WTC11 (cell line): ENCODE data around the gene DNAH5. TPM values are rescaled to one million over a fixed set of nuclear protein-coding genes. Genes with fewer than 3 reads are reported as not detected.

ENCODE experiments used
- ATAC-seq: fragments of 200-7000 bp; cut with Tn5 transposase; 2 replicates; pipeline ENCODE4 v1.10.0; 2021; ENCODE audit warnings: mild to moderate bottlenecking, moderate library complexity
- CTCF ChIA-PET: fragments of 300-600 bp; sonication (Branson Sonifier 250); formaldehyde crosslinking; loops from one replicate; lab custom pipeline; 2021; ENCODE audit warnings: antibody characterized with exemption; lab: Charles Lee
- POLR2A ChIA-PET: fragments of 350-600 bp; sonication (Branson Sonifier 250); formaldehyde crosslinking; loops from one replicate; lab custom pipeline; 2021; ENCODE audit warnings: antibody characterized with exemption; lab: Charles Lee
- DNase-seq: peaks from one replicate; pipeline ENCODE4 v3.0.0; 2021; ENCODE audit warnings: low spot score
- H3K27ac Mint-ChIP-seq: 2 replicates; pipeline ENCODE4 v1.8.0; 2021; ENCODE audit warnings: mixed read lengths
- H3K27me3 Mint-ChIP-seq: 2 replicates; pipeline ENCODE4 v1.8.0; 2021; ENCODE audit warnings: low read depth, mild to moderate bottlenecking, moderate library complexity, mixed read lengths
- H3K36me3 Mint-ChIP-seq: 2 replicates; pipeline ENCODE4 v1.8.0; 2021; ENCODE audit warnings: mixed read lengths
- H3K4me1 Mint-ChIP-seq: 2 replicates; pipeline ENCODE4 v1.8.0; 2022; ENCODE audit warnings: mixed read lengths
- H3K4me3 Mint-ChIP-seq: 2 replicates; pipeline ENCODE4 v1.8.0; 2021; ENCODE audit warnings: mild to moderate bottlenecking, moderate library complexity, mixed read lengths
- H3K9me3 Mint-ChIP-seq: 2 replicates; pipeline ENCODE4 v1.8.0; 2021; ENCODE audit warnings: mixed read lengths
- ATF1 ChIP-seq: sonication (generic); formaldehyde crosslinking; IDR thresholded peaks from 2 replicates; pipeline ENCODE4 v1.8.1; 2023; ENCODE audit warnings: mild to moderate bottlenecking, moderate library complexity, missing genetic modification reagents
- EMX1 ChIP-seq: fragments of 250-450 bp; sonication (Bioruptor Pico); IDR thresholded peaks from 2 replicates; pipeline ENCODE4 v1.8.0; 2021; ENCODE audit warnings: mild to moderate bottlenecking
- ESRRA ChIP-seq: sonication (generic); formaldehyde crosslinking; IDR thresholded peaks from 2 replicates; pipeline ENCODE4 v1.8.1; 2022; ENCODE audit warnings: mild to moderate bottlenecking, missing genetic modification reagents, borderline replicate concordance
- FOXJ3 ChIP-seq: sonication (generic); formaldehyde crosslinking; IDR thresholded peaks from 2 replicates; pipeline ENCODE4 v1.9.0; 2021; ENCODE audit warnings: missing genetic modification reagents, mild to moderate bottlenecking, borderline replicate concordance
- FOXK1 ChIP-seq: sonication (generic); formaldehyde crosslinking; IDR thresholded peaks from 2 replicates; pipeline ENCODE4 v1.8.0; 2022; ENCODE audit warnings: mild to moderate bottlenecking, moderate library complexity, missing genetic modification reagents
- FOXP1 ChIP-seq: sonication (generic); formaldehyde crosslinking; IDR thresholded peaks from 2 replicates; pipeline ENCODE4 v1.8.0; 2022; ENCODE audit warnings: missing genetic modification reagents, mild to moderate bottlenecking, moderate library complexity, borderline replicate concordance
- IRF1 ChIP-seq: sonication (generic); formaldehyde crosslinking; IDR thresholded peaks from 2 replicates; pipeline ENCODE4 v1.8.0; 2023; ENCODE audit warnings: missing genetic modification reagents
- JUN ChIP-seq: sonication (generic); formaldehyde crosslinking; IDR thresholded peaks from 2 replicates; pipeline ENCODE4 v1.8.0; 2023; ENCODE audit warnings: mild to moderate bottlenecking, missing genetic modification reagents
- MXD4 ChIP-seq: fragments of 250-450 bp; sonication (Bioruptor Pico); IDR thresholded peaks from 2 replicates; pipeline ENCODE4 v1.8.0; 2021; ENCODE audit warnings: mild to moderate bottlenecking, moderate library complexity, borderline replicate concordance
- NFE2L1 ChIP-seq: sonication (generic); formaldehyde crosslinking; IDR thresholded peaks from 2 replicates; pipeline ENCODE4 v1.8.1; 2023; ENCODE audit warnings: missing genetic modification reagents
- NR3C1 ChIP-seq: sonication (generic); formaldehyde crosslinking; conservative IDR thresholded peaks from 2 replicates; pipeline ENCODE4 v1.8.1; 2023; ENCODE audit warnings: low read depth, mild to moderate bottlenecking, missing genetic modification reagents
- RELA ChIP-seq: sonication (generic); formaldehyde crosslinking; IDR thresholded peaks from 2 replicates; pipeline ENCODE4 v1.8.1; 2022; ENCODE audit warnings: missing genetic modification reagents, mild to moderate bottlenecking, borderline replicate concordance
- SOX15 ChIP-seq: fragments of 250-450 bp; sonication (Bioruptor Pico); IDR thresholded peaks from 2 replicates; pipeline ENCODE4 v1.9.0; 2021; ENCODE audit warnings: mild to moderate bottlenecking
- TEAD1 ChIP-seq: sonication (generic); formaldehyde crosslinking; IDR thresholded peaks from 2 replicates; pipeline ENCODE4 v1.8.0; 2022; ENCODE audit warnings: mild to moderate bottlenecking, missing genetic modification reagents
- ZNF671 ChIP-seq: fragments of 250-450 bp; sonication (Bioruptor Pico); IDR thresholded peaks from 2 replicates; pipeline ENCODE4 v1.8.0; 2021; ENCODE audit warnings: mild to moderate bottlenecking
- ZSCAN18 ChIP-seq: fragments of 250-450 bp; sonication (Bioruptor Pico); IDR thresholded peaks from 2 replicates; pipeline ENCODE4 v2.1.2; 2022; ENCODE audit warnings: mild to moderate bottlenecking, moderate library complexity
- total RNA-seq: library from RNA; stranded (reverse); gene quantifications from 3 replicates; pipeline ENCODE4 v1.2.3, GENCODE V29; 2021
- TF ChIP-seq, protein P1 (sequence below): sonication (generic); formaldehyde crosslinking; IDR thresholded peaks from 2 replicates; pipeline ENCODE4 v1.8.0; 2022; ENCODE audit warnings: mild to moderate bottlenecking, missing genetic modification reagents
- TF ChIP-seq, protein P2 (sequence below): sonication (generic); formaldehyde crosslinking; IDR thresholded peaks from 2 replicates; pipeline ENCODE4 v1.8.1; 2023; ENCODE audit warnings: mild to moderate bottlenecking, moderate library complexity, missing genetic modification reagents
- TF ChIP-seq, protein P3 (sequence below): fragments of 250-450 bp; sonication (Bioruptor Pico); IDR thresholded peaks from 2 replicates; pipeline ENCODE4 v1.8.0; 2021; ENCODE audit warnings: mild to moderate bottlenecking
- TF ChIP-seq, protein P4 (sequence below): fragments of 250-450 bp; sonication (Bioruptor Pico); IDR thresholded peaks from 2 replicates; pipeline ENCODE4 v1.9.0; 2021; ENCODE audit warnings: mild to moderate bottlenecking
- TF ChIP-seq, protein P5 (sequence below): sonication (generic); formaldehyde crosslinking; IDR thresholded peaks from 2 replicates; pipeline ENCODE4 v1.8.0; 2023; ENCODE audit warnings: missing genetic modification reagents, mild to moderate bottlenecking, borderline replicate concordance
- TF ChIP-seq, protein P6 (sequence below): sonication (generic); formaldehyde crosslinking; IDR thresholded peaks from 2 replicates; pipeline ENCODE4 v1.8.1; 2022; ENCODE audit warnings: mild to moderate bottlenecking, moderate library complexity, missing genetic modification reagents

Gene DNAH5
- total RNA-seq, 1 experiment from 2014 or later = 0.35 TPM

DNA sequence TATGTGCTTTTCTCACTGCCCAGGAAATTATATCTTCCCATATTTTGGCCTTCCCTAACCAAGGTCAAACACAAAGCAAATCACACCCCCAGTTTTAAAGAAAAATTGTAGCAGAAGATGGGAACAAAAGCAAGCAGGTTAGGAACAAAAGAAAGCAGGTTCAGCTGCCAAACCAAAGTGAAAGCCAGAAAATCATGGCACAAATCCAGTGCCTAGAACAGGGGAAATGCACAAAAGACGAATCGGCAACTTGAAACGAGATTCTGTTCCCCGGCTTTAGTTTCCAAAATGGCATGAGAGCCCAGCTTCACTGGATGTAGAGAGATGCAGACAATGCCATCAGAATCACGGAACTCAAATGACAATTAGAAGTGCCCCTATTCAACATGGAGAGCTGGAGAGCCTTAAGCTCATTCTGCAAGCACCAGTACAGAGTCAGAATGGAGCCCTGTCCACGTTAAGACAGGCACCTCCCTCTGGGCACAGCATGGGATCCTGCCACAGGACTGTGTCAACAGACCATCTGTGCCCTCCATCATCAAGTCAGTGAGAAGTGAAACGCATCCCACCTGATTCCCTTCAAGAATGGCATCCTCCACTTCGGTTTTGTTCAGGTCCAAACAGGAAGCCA is 13.8 kb downstream of the DNAH5 start:
- Mint-ChIP-seq H3K27me3 (no peaks in the 10 kb centered on the region), H3K27ac (no peak overlapping the region)
- TF ChIP-seq FOXK1 (CRISPR knock-in tag) (no peak), ATF1 (CRISPR knock-in tag) (no peak), ZNF671 (no peak), EMX1 (no peak), JUN (CRISPR knock-in tag) (no peak), RELA (CRISPR knock-in tag) (no peak), NR3C1 (no peak), IRF1 (CRISPR knock-in tag) (no peak)
- TF ChIP-seq, protein P1, sequence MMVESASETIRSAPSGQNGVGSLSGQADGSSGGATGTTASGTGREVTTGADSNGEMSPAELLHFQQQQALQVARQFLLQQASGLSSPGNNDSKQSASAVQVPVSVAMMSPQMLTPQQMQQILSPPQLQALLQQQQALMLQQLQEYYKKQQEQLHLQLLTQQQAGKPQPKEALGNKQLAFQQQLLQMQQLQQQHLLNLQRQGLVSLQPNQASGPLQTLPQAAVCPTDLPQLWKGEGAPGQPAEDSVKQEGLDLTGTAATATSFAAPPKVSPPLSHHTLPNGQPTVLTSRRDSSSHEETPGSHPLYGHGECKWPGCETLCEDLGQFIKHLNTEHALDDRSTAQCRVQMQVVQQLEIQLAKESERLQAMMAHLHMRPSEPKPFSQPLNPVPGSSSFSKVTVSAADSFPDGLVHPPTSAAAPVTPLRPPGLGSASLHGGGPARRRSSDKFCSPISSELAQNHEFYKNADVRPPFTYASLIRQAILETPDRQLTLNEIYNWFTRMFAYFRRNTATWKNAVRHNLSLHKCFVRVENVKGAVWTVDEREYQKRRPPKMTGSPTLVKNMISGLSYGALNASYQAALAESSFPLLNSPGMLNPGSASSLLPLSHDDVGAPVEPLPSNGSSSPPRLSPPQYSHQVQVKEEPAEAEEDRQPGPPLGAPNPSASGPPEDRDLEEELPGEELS (CRISPR knock-in tag) = no peak
- TF ChIP-seq, protein P2, sequence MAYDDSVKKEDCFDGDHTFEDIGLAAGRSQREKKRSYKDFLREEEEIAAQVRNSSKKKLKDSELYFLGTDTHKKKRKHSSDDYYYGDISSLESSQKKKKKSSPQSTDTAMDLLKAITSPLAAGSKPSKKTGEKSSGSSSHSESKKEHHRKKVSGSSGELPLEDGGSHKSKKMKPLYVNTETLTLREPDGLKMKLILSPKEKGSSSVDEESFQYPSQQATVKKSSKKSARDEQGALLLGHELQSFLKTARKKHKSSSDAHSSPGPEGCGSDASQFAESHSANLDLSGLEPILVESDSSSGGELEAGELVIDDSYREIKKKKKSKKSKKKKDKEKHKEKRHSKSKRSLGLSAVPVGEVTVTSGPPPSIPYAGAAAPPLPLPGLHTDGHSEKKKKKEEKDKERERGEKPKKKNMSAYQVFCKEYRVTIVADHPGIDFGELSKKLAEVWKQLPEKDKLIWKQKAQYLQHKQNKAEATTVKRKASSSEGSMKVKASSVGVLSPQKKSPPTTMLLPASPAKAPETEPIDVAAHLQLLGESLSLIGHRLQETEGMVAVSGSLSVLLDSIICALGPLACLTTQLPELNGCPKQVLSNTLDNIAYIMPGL (CRISPR knock-in tag) = no peak
- TF ChIP-seq, protein P3, sequence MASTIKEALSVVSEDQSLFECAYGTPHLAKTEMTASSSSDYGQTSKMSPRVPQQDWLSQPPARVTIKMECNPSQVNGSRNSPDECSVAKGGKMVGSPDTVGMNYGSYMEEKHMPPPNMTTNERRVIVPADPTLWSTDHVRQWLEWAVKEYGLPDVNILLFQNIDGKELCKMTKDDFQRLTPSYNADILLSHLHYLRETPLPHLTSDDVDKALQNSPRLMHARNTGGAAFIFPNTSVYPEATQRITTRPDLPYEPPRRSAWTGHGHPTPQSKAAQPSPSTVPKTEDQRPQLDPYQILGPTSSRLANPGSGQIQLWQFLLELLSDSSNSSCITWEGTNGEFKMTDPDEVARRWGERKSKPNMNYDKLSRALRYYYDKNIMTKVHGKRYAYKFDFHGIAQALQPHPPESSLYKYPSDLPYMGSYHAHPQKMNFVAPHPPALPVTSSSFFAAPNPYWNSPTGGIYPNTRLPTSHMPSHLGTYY (CRISPR knock-in tag) = no peak
- TF ChIP-seq, all 79 proteins: peak for 0
- Mint-ChIP-seq H3K36me3 (peaks cover 11% of the 10 kb centered on the region), H3K4me3 (no peak overlapping the region), H3K4me1 (no peaks in the 10 kb centered on the region), H3K9me3 (peaks cover 27% of the 10 kb centered on the region)
- ChIA-PET CTCF (no interaction called here), POLR2A (no interaction called here)
- ATAC-seq (no peak), DNase-seq (no peak)

DNA sequence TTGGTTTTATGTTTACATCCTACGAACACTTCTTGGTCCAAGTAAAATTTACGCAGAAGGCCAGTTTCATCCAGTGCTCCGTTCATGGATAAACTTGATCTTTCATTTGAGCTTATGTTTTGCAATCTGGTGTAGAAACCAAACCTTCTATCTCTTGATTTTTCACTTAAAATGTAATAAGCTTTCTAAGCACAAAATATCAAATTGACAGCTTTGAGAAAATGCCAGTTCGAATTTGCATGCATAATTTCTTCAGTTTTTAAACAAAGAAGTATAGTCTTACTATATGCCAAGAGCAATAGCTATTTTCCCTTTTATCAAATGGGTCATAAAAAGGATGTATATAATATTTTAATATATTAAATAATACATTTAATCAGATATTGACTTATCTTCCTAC is 17.8 kb downstream of the DNAH5 start:
- Mint-ChIP-seq H3K36me3 (no peaks in the 10 kb centered on the region), H3K27ac (no peak overlapping the region), H3K9me3 (no peaks in the 10 kb centered on the region), H3K4me1 (peaks cover 4% of the 10 kb centered on the region), H3K4me3 (no peak overlapping the region), H3K27me3 (no peaks in the 10 kb centered on the region)
- no peak for DNase-seq
- no peak for ATAC-seq
- CTCF ChIA-PET = no interaction called here
- POLR2A ChIA-PET = no interaction called here
- TF ChIP-seq ESRRA = no peak
- TF ChIP-seq ZSCAN18 = no peak
- TF ChIP-seq, protein P4, sequence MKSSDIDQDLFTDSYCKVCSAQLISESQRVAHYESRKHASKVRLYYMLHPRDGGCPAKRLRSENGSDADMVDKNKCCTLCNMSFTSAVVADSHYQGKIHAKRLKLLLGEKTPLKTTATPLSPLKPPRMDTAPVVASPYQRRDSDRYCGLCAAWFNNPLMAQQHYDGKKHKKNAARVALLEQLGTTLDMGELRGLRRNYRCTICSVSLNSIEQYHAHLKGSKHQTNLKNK (CRISPR knock-in tag) = no peak
- TF ChIP-seq, protein P5, sequence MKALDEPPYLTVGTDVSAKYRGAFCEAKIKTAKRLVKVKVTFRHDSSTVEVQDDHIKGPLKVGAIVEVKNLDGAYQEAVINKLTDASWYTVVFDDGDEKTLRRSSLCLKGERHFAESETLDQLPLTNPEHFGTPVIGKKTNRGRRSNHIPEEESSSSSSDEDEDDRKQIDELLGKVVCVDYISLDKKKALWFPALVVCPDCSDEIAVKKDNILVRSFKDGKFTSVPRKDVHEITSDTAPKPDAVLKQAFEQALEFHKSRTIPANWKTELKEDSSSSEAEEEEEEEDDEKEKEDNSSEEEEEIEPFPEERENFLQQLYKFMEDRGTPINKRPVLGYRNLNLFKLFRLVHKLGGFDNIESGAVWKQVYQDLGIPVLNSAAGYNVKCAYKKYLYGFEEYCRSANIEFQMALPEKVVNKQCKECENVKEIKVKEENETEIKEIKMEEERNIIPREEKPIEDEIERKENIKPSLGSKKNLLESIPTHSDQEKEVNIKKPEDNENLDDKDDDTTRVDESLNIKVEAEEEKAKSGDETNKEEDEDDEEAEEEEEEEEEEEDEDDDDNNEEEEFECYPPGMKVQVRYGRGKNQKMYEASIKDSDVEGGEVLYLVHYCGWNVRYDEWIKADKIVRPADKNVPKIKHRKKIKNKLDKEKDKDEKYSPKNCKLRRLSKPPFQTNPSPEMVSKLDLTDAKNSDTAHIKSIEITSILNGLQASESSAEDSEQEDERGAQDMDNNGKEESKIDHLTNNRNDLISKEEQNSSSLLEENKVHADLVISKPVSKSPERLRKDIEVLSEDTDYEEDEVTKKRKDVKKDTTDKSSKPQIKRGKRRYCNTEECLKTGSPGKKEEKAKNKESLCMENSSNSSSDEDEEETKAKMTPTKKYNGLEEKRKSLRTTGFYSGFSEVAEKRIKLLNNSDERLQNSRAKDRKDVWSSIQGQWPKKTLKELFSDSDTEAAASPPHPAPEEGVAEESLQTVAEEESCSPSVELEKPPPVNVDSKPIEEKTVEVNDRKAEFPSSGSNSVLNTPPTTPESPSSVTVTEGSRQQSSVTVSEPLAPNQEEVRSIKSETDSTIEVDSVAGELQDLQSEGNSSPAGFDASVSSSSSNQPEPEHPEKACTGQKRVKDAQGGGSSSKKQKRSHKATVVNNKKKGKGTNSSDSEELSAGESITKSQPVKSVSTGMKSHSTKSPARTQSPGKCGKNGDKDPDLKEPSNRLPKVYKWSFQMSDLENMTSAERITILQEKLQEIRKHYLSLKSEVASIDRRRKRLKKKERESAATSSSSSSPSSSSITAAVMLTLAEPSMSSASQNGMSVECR (CRISPR knock-in tag) = no peak
- no peak for TF ChIP-seq TEAD1 (CRISPR knock-in tag)
- TF ChIP-seq, protein P6, sequence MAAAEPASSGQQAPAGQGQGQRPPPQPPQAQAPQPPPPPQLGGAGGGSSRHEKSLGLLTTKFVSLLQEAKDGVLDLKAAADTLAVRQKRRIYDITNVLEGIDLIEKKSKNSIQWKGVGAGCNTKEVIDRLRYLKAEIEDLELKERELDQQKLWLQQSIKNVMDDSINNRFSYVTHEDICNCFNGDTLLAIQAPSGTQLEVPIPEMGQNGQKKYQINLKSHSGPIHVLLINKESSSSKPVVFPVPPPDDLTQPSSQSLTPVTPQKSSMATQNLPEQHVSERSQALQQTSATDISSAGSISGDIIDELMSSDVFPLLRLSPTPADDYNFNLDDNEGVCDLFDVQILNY (CRISPR knock-in tag) = no peak
- TF ChIP-seq NFE2L1 (CRISPR knock-in tag) = no peak
- TF ChIP-seq SOX15 (CRISPR knock-in tag) = no peak
- TF ChIP-seq FOXP1 (CRISPR knock-in tag) = no peak
- TF ChIP-seq FOXJ3 = no peak
- no peak for TF ChIP-seq ZNF671
- TF ChIP-seq MXD4 = no peak
